OCI-LY1 (cell line): ENCODE data around the gene TSPAN2.

Experiments used
- CTCF ChIP-seq: fragments of 200-600 bp; sonication (generic), shearing (Covaris generic); IDR thresholded peaks from 2 replicates; pipeline ENCODE4 v1.5.1; 2017; ENCODE audit warnings: mild to moderate bottlenecking, antibody characterized with exemption, low read length, moderate library complexity, mixed read lengths
- EZH2 ChIP-seq: fragments of 200-600 bp; sonication (generic), shearing (Covaris generic); IDR thresholded peaks from 2 replicates; pipeline ENCODE4 v1.8.0; 2017; ENCODE audit warnings: borderline replicate concordance, mixed run types, mild to moderate bottlenecking, antibody characterized with exemption, low read length, moderate library complexity, mixed read lengths

GRCh38 chr1:115133440-115133839 is 44.1 kb upstream of the TSPAN2 start:
- no peak for TF ChIP-seq EZH2
- no peak for TF ChIP-seq CTCF
